COLO668 (cell line): ENCODE measurements around the gene WHAMM.
A peak's percentile ranks its signal among the peaks of the same experiment; 100 is the strongest.
"Not testable (repeated sequence)": the region's sequence is repeated elsewhere in the genome, so short reads cannot be mapped to it uniquely, and the experiment has no call there.

Experiments used
- DNase-seq: peaks from one replicate; lab custom pipeline; 2025; ENCODE audit not compliant: unreplicated experiment; lab: John Stamatoyannopoulos, UW

WHAMM gene, protein sequence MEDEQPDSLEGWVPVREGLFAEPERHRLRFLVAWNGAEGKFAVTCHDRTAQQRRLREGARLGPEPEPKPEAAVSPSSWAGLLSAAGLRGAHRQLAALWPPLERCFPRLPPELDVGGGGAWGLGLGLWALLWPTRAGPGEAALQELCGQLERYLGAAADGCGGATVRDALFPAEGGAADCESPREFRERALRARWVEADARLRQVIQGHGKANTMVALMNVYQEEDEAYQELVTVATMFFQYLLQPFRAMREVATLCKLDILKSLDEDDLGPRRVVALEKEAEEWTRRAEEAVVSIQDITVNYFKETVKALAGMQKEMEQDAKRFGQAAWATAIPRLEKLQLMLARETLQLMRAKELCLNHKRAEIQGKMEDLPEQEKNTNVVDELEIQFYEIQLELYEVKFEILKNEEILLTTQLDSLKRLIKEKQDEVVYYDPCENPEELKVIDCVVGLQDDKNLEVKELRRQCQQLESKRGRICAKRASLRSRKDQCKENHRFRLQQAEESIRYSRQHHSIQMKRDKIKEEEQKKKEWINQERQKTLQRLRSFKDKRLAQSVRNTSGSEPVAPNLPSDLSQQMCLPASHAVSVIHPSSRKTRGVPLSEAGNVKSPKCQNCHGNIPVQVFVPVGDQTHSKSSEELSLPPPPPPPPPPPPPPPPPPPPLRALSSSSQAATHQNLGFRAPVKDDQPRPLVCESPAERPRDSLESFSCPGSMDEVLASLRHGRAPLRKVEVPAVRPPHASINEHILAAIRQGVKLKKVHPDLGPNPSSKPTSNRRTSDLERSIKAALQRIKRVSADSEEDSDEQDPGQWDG

DNA sequence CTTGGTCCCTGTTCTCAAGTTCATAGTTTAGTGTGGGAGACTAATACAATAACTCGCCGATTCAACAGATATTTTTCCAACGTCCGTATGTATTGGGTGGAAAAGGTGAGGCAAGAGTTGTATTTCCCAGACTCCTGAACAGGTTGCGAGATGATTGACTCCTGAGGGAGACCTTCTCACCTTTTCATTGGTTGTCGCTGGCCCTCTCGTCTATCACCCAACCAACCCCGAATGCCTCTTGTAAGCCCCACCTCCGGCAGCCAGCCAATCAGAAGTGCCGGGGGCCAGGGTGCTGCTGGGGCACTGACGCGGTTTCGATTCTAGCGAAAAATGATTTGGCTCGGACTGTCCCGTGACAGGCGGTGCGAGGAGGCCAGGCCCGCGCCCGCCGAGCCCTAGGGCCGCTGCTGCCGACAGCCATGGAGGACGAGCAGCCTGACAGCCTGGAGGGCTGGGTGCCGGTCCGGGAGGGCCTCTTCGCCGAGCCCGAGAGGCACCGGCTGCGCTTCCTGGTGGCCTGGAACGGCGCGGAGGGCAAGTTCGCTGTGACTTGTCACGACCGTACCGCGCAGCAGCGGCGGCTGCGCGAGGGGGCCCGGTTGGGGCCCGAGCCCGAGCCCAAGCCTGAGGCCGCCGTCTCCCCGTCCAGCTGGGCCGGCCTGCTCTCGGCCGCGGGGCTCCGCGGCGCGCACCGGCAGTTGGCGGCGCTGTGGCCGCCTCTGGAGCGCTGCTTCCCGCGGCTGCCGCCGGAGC is at the start of gene WHAMM:
TSS of gene WHAMM (plus strand) at position 321 of the 753 bp plus-strand sequence. CDS start at position 420, 99 bp downstream.
- peak; percentile 93 for DNase-seq

DNA sequence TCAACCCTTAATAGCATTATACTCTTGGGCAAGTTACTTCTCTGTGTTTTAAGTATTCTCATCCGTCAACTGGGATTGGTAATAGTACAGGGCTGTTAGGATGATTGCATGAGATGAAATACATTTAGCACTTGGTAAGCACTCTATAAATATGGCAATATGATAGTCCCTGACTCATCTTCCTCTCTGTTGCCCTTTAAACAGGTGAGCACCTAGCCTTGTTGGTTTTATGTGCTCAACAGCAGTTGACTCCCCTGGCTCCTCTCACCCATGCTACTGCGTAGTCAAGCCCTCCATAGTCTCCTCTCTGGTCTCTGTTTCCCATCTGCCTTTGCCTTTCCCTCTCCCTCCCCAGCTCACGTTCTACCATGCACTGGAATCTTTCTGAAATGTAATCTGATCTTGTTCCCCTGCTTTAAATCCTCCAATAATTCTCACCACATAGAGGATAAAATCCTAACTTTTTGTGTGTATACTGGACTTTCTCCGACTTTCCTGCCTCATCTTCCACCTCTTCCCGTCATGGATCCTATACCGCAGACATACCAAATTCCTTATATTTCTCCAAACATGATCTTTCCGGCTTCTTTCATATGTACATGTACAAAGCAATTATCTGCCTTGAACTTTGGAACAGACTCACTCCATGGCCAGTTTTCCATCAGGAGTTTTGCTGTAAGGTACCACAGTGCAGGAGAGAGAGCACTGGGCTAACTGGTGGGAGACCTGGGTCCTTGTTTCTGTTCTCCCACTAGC is 45.9 kb upstream of the WHAMM start:
- no peak for DNase-seq

DNA sequence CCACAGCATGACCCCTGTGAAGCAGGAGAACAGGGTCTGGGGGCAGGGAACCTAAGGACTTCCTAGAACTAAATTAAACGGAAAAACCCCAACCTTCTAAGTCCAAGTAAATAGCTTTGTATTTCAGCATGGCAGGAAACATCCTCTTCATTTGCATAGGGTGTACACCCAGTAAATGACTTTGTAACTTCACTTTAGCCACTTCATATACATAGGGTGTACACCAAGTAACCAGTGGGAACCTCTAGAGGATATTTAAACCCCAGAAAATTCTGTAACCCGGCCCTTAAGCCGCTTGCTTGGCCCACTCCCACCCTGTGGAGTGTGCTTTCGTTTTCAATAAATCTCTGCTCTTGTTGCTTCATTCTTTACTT is 45.3 kb upstream of the WHAMM start:
- DNase-seq: no peak

DNA sequence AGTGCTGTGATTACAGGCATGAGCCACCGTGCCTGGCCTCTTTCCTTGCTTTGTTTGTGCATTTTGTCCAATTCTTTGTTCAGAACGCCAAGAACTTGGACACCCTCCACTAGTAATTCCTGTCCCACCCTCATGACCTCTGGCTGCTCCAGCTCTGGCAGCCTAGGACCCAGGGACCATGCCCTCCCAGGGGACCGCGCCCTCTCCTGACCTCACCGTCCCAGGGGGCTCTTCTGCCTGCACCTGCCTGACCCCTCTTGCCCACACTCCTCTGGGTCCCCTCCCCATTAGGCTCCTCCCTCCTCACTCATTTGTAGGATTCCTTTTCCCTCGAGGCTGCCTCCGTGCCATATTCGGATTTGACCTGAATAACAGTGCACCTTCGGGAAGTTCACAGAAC is 44.7 kb upstream of the WHAMM start:
- no peak for DNase-seq

GRCh38 chr15:82766201-82766600 is 43.2 kb upstream of the WHAMM start:
- DNase-seq: not testable (repeated sequence)

- no peak for DNase-seq
Measured at GRCh38 chr15:82767163-82767829, 42.1 kb upstream of the WHAMM start.

GRCh38 chr15:82768414-82769054 is 40.9 kb upstream of the WHAMM start:
- no peak for DNase-seq

DNA sequence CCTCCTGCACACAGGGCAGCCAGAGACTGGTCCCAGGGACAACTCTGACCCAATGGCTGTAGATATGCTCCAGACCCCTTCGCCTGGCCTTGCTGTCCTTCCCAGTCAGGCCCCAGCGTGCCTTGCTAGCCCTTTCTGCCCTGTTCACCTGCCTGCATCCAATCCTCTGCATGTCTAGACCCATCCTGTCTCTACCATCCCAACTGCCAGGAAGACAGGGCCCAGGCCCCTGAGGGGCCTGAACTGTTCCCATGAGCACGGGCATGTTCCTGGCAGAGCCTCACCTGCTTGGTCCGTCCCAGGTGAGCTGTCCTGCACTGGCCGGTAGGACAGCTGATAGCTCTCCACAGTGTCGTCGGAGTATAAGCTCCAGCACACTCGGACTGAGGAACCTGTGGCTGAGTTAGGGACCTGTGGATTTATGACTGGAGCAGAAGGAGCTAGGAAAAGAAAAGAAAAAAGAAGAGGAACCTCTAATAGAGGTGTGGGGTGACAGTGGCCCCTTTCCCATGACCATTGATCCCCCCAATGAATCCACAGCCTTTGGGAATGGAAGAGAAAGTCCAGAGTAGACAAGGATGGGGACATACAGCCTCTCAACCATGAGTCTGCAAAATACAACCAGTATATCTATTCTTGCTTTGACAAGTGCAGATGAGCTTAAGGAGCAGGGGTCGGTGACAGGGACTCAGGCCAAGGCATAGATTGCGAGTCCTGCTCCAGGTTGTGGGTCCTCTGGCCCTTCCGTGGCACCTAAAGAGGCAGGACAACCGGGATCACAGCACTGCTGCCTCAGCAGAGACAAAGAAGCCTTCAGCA is 37.4 kb upstream of the WHAMM start:
- DNase-seq: no peak

DNA sequence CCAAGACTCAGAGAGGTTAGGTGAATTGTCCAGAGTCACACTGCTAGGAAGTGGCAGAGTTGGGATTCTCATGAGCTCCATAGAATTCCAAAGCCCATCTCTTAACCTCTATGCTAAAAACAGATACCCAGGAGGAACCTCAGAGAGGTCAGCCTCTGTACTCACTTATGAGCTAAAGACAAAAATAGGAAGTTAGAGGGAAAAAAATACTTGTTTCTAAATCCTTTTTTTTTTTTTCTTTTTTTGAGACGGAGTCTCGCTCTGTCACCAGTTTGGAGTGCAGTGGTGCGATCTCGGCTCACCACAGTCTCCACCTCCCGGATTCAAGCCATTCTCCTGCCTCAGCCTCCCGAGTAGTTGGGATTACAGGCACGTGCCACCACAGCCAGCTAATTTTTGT is 34.9 kb upstream of the WHAMM start:
- DNase-seq: no peak

- no peak for DNase-seq
Measured at GRCh38 chr15:82778755-82779154, 30.7 kb upstream of the WHAMM start.

DNA sequence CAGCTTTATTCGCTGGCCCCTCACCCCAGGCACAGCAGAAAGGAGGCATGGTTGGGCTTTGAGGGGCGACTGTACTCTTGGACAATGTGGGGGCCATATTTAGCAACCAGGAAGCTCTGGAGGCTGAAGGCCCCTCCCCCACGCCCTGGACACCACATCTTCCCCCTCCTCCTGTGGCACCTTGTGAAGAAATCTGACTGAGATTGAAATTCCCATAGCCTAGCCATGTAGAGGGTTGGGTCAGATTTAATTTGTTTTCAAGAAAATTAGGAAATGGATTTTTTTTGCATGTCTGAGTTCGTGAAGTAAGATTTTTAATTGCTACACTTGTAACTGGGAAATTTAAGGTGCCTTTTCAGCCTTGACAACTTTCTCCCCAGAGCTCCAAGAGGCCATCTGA is 28.1 kb upstream of the WHAMM start:
- no peak for DNase-seq

- DNase-seq: no peak
Measured at GRCh38 chr15:82788496-82788895, 20.9 kb upstream of the WHAMM start.

- DNase-seq: no peak
Measured at GRCh38 chr15:82789491-82789890, 19.9 kb upstream of the WHAMM start.

DNA sequence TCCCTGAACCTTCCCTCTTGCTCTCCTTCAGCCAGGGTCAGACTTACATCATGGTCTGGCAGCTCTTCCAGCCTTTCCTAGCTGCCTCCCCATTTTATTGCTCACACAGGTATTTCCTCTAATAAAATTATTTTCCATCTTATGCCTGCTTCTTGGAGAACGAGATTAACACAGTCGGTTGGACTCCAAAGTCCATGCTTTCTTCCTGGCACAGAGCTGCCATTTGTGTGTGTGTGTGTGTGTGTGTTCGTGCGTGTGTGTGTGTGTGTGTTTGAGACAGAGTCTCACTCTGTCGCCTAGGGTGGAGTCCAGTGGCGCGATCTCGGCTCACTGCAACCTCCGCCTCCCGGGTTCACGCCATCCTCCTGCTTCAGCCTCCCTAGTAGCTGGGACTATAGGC is 19.1 kb upstream of the WHAMM start:
- DNase-seq: no peak

- DNase-seq: no peak
Measured at GRCh38 chr15:82792068-82792467, 17.4 kb upstream of the WHAMM start.

GRCh38 chr15:82793737-82794136 is 15.7 kb upstream of the WHAMM start:
- no peak for DNase-seq

GRCh38 chr15:82798104-82798503 is 11.3 kb upstream of the WHAMM start:
- no peak for DNase-seq

DNA sequence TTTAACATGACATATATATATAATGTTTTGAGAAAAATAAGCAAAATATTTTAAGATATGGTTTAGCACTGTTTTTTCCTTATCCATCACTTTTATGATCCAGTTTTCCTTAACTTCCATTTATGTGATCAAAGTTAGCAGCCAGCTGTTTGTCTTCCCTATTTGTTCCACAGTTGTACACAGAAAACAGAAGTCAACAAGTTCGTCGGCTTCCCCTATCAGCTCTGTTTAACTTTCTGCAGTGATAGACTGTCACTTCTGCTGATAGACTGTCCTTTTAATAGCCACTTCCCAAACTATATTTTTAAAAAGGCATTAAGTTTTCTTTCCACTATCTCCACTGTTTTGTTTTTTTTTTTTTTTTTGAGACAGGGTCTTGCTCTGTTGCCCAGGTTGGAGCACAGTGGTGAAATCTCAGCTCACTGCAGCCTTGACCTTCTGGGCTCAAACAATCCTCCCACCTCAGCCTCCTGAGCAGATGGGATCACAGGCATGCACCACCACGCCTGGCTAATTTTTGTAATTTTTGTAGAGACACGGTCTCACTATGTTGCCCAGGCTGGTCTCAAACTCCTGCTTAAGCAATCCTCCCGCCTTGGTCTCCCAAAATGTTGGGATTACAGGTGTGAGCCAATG is 10.8 kb upstream of the WHAMM start:
- DNase-seq: no peak
